CD4-positive, alpha-beta T cell treated with Interleukin-2 at 100 ng/mL for 4 hours (primary cell): Measurements from ENCODE around the gene LCN10.
"Not testable (repeated sequence)": the region's sequence is repeated elsewhere in the genome, so short reads cannot be mapped to it uniquely, and the experiment has no call there.

Source experiments
- DNase-seq: peaks from one replicate; pipeline ENCODE4 v3.0.0-alpha.2; 2020; ENCODE audit warnings: low spot score

LCN10 gene

GRCh38 chr9:136771907-136772415 lies 29.2 kb upstream of the LCN10 start:
- DNase-seq, result no peak

GRCh38 chr9:136769710-136770191 lies 27.0 kb upstream of the LCN10 start:
- peak; percentile 63 for DNase-seq

GRCh38 chr9:136766410-136767120 lies 23.8 kb upstream of the LCN10 start:
- DNase-seq, result peak; percentile 58

- DNase-seq, result not testable (repeated sequence)
Observed at GRCh38 chr9:136765745-136766409, 23.1 kb upstream of the LCN10 start.

GRCh38 chr9:136765041-136765440 lies 22.3 kb upstream of the LCN10 start:
- no peak for DNase-seq

GRCh38 chr9:136764301-136764891 lies 21.7 kb upstream of the LCN10 start, which contains the start of gene LCN15:
TSS of gene LCN15 (minus strand) at chr9:136764518. CDS start at chr9:136764488, 30 bp downstream.
- no peak for DNase-seq

GRCh38 chr9:136763649-136764035 lies 20.9 kb upstream of the LCN10 start:
- no peak for DNase-seq

GRCh38 chr9:136762915-136763648 lies 20.3 kb upstream of the LCN10 start:
- DNase-seq, result peak; percentile 12

GRCh38 chr9:136762221-136762691 lies 19.5 kb upstream of the LCN10 start:
- DNase-seq, result no peak

GRCh38 chr9:136761545-136761981 lies 18.8 kb upstream of the LCN10 start:
- DNase-seq, result no peak

- peak; percentile 7 for DNase-seq
Observed at GRCh38 chr9:136760834-136761544, 18.2 kb upstream of the LCN10 start.

- DNase-seq, result no peak
Observed at GRCh38 chr9:136760424-136760823, 17.7 kb upstream of the LCN10 start.

GRCh38 chr9:136759436-136760325 lies 16.9 kb upstream of the LCN10 start:
- DNase-seq, result no peak

GRCh38 chr9:136759001-136759400 lies 16.3 kb upstream of the LCN10 start:
- DNase-seq, result no peak

GRCh38 chr9:136757751-136758140 lies 15.0 kb upstream of the LCN10 start:
- DNase-seq, result no peak

GRCh38 chr9:136757328-136757727 lies 14.6 kb upstream of the LCN10 start:
- no peak for DNase-seq

- no peak for DNase-seq
Observed at GRCh38 chr9:136756836-136757235, 14.1 kb upstream of the LCN10 start.

- no peak for DNase-seq
Observed at GRCh38 chr9:136756134-136756438, 13.3 kb upstream of the LCN10 start.

GRCh38 chr9:136755302-136756133 lies 12.8 kb upstream of the LCN10 start:
- not testable (repeated sequence) for DNase-seq
